Measurements from ENCODE around the gene SLC18A3. TPM values are rescaled to one million over a fixed set of nuclear protein-coding genes. Genes with fewer than 3 reads are reported as not detected.

Gene SLC18A3
- polyA plus RNA-seq, 1 donor (not counting 4 experiments of a cell fraction or from before 2014, with no cell fraction given): not detected

DNA sequence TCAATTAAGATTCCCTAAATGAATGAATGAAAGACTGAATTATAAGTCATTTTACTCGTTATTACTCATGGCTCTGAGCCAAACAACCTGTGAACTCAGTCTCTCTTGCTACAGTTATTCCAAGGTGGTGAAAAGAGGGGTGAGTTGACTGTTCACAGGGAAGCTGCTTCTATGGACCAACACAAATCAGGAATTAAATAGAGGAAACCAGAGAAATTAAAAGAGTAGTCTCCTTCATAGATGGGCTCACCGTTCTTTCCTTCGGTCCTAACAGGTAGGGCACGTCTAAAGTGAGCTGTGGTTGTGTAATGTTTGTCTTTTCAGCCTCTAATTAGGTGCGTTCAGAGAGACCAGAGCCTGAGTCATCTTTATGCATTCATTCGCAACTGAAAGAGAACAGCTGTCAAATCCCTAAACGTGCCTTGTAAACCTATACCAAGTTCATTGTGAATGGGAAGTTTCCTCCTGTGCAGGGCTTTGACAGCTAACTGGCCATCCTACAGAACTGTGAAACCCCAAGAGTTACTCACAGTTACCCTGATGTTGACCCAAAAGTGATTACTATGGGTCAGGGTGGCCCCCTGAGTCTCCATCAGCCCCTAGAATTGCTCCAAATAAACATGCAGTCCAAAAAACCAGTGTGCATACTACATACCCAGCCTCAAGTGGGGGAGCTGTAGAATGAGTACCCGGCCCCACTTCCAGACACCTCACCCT is 51.2 kb downstream of the SLC18A3 start:
- Histone ChIP-seq H3K27ac (ENCODE audit: control insufficient read depth, insufficient read depth, low read length) (no peak overlapping the region), H4K20me1 (ENCODE audit: control insufficient read depth, extremely low read depth, insufficient read depth, low read length) (no peaks in the 10 kb centered on the region), H3K9me1 (ENCODE audit: control insufficient read depth, extremely low read depth, insufficient read depth, low read length) (no peaks in the 10 kb centered on the region), H3K9ac (ENCODE audit: control insufficient read depth, extremely low read depth, insufficient read depth, low read length) (no peak overlapping the region), H3K4me2 (ENCODE audit: control insufficient read depth, extremely low read depth, insufficient read depth, low read depth, low read length) (no peak overlapping the region), H3K79me2 (ENCODE audit: control insufficient read depth, insufficient read depth, low read length) (no peaks in the 10 kb centered on the region), H3K36me3 (ENCODE audit: control insufficient read depth in 2 of 2, extremely low read depth in 1 of 2, insufficient read depth in 2 of 2, low read length in 2 of 2) (no peaks in the 10 kb centered on the region), H3K9me3 (ENCODE audit: control insufficient read depth, low read depth, low read length) (no peaks in the 10 kb centered on the region), H3K4me1 (ENCODE audit: control insufficient read depth, extremely low read depth, insufficient read depth, low read length) (peaks cover 7% of the 10 kb centered on the region), H3K27me3 (ENCODE audit: control insufficient read depth, extremely low read depth, insufficient read depth, low read length) (no peaks in the 10 kb centered on the region), H3K4me3 (ENCODE audit: control insufficient read depth in 2 of 3, extremely low read depth in 1 of 3, insufficient read depth in 2 of 3, low read depth in 1 of 3, low read length in 3 of 3) (no peak overlapping the region), H2AFZ (ENCODE audit: control insufficient read depth, low read length) (no peak overlapping the region)
- no peak for FAIRE-seq
- TF ChIP-seq, protein P1, sequence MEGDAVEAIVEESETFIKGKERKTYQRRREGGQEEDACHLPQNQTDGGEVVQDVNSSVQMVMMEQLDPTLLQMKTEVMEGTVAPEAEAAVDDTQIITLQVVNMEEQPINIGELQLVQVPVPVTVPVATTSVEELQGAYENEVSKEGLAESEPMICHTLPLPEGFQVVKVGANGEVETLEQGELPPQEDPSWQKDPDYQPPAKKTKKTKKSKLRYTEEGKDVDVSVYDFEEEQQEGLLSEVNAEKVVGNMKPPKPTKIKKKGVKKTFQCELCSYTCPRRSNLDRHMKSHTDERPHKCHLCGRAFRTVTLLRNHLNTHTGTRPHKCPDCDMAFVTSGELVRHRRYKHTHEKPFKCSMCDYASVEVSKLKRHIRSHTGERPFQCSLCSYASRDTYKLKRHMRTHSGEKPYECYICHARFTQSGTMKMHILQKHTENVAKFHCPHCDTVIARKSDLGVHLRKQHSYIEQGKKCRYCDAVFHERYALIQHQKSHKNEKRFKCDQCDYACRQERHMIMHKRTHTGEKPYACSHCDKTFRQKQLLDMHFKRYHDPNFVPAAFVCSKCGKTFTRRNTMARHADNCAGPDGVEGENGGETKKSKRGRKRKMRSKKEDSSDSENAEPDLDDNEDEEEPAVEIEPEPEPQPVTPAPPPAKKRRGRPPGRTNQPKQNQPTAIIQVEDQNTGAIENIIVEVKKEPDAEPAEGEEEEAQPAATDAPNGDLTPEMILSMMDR (optimal IDR thresholded peaks at IDR 0.05 in 1 of 3, IDR thresholded peaks at IDR 0.05 in 1 of 3, conservative IDR thresholded peaks at IDR 0.05 in 1 of 3; ENCODE audit: extremely low read depth in 1 of 3, insufficient read depth in 2 of 3, low read length in 3 of 3): no peak
- TF ChIP-seq EZH2 (IDR thresholded peaks at IDR 0.05; ENCODE audit: low read length): no peak
- dilution Hi-C loops (cut with MboI; ENCODE audit: extremely low pct_ligation_motif_present, low sequenced_read_pairs): no loop called here
- no peak for DNase-seq (ENCODE audit: low read depth, low spot score)

Other genes with a start within 250 kb of the SLC18A3 start
- gene DRGX, start 214.2 kb upstream of the SLC18A3 start, polyA plus RNA-seq: not detected in 3 replicates
- 27.3 to 36.8 TPM (median 31.0 TPM) in 3 replicates for gene ERCC6, start 71.2 kb upstream of the SLC18A3 start, polyA plus RNA-seq
- not detected in 3 replicates for gene CHAT, start 3.7 kb downstream of the SLC18A3 start, polyA plus RNA-seq
- not detected in 3 replicates for gene C10orf53, start 69.3 kb downstream of the SLC18A3 start, polyA plus RNA-seq
- gene OGDHL, start 152.0 kb downstream of the SLC18A3 start, polyA plus RNA-seq: 0.06 to 0.31 TPM (median 0.09 TPM) in 3 replicates

All from keratinocyte (primary cell).